Gastroesophageal sphincter (tissue), 2 donors: ENCODE data around the gene KCNJ10.

Experiments used
- POLR2A ChIP-seq, 2 donors: fragments of 450-650 bp; IDR thresholded peaks; one replicate each; pipeline ENCODE4 v1.6.1; 2017; ENCODE audit warnings: antibody characterized with exemption in 2 of 2, mild to moderate bottlenecking in 2 of 2, moderate library complexity in 1 of 2
- POLR2AphosphoS5 ChIP-seq: sonication (generic); formaldehyde crosslinking; IDR thresholded peaks from one replicate; pipeline ENCODE4 v1.6.1; 2017; ENCODE audit warnings: antibody characterized with exemption

- TF ChIP-seq POLR2A (IDR thresholded peaks at IDR 0.05) (no peak), POLR2AphosphoS5 (no peak)
Observed at GRCh38 chr1:160107512-160107911, 37.6 kb upstream of the KCNJ10 start.
